Measurements from ENCODE around the gene DPAGT1. TPM values are rescaled to one million over a fixed set of nuclear protein-coding genes. Genes with fewer than 3 reads are reported as not detected.

Gene DPAGT1
- total RNA-seq, 1 experiment from 2014 or later = 45.1 TPM

- ATAC-seq (no peak), DNase-seq (ENCODE audit: low read depth, low spot score) (no peak)
- no TSS peak for BruUV-seq (replicated peaks)
- H3K9me2 ChIP-seq (ENCODE audit: insufficient read depth) = no peaks in the 10 kb centered on the region
- H3K9me3 ChIP-seq (ENCODE audit: control insufficient read depth in 1 of 2, insufficient read depth in 1 of 2, low read depth in 1 of 2, low read length in 2 of 2) = no peaks in the 10 kb centered on the region
- no peaks in the 10 kb centered on the region for H4K20me1 ChIP-seq (ENCODE audit: insufficient read depth)
- peaks cover 4 to 19% of the 10 kb centered on the region in 2 experiments; a peak in 3 of 4 replicates for H3K4me1 ChIP-seq (ENCODE audit: control insufficient read depth in 1 of 2, insufficient read depth in 2 of 2, low read length in 2 of 2)
- no peaks in the 10 kb centered on the region for H3K27me3 ChIP-seq (ENCODE audit: insufficient read depth, low read length)
- H3K4me3 ChIP-seq (replicated peaks in 1 of 2; ENCODE audit: low read depth in 1 of 2, low read length in 2 of 2) = no peak overlapping the region
- intact Hi-C loops (cut with micrococcal nuclease) = no loop called here
- H3K4me2 ChIP-seq (ENCODE audit: low read length) = no peak overlapping the region
- H3K36me3 ChIP-seq (ENCODE audit: control insufficient read depth in 1 of 2, insufficient read depth in 2 of 2, low read length in 2 of 2) = peaks cover 11 to 14% of the 10 kb centered on the region in 2 experiments; a peak in 2 of 4 replicates
- TF ChIP-seq SIN3A (IDR thresholded peaks at IDR 0.05; ENCODE audit: low read depth) = no peak
- TF ChIP-seq POLR2AphosphoS5 (IDR thresholded peaks at IDR 0.05; ENCODE audit: low read depth, low read length) = no peak
- no peak for TF ChIP-seq RAD21 (IDR thresholded peaks at IDR 0.05; ENCODE audit: low read depth)
- no peak for TF ChIP-seq ZNF274 (IDR thresholded peaks at IDR 0.05; ENCODE audit: low read depth, low read length)
- no peak for TF ChIP-seq POLR2A (IDR thresholded peaks at IDR 0.05; ENCODE audit: borderline replicate concordance, extremely low read depth, insufficient read depth, insufficient read length)
- TF ChIP-seq MAX (IDR thresholded peaks at IDR 0.05) = no peak
- no peak for TF ChIP-seq CEBPB (IDR thresholded peaks at IDR 0.05; ENCODE audit: low read depth)
- TF ChIP-seq SRF (IDR thresholded peaks at IDR 0.05; ENCODE audit: low read depth) = no peak
- no peak for TF ChIP-seq ATF3 (IDR thresholded peaks at IDR 0.05)
- TF ChIP-seq CBX3 (IDR thresholded peaks at IDR 0.05; ENCODE audit: low read depth) = no peak
- no peak for TF ChIP-seq FOSL1 (IDR thresholded peaks at IDR 0.05; ENCODE audit: low read depth)
- no peak for TF ChIP-seq EZH2 (IDR thresholded peaks at IDR 0.05)
- TF ChIP-seq JUND (IDR thresholded peaks at IDR 0.05) = no peak
- no peak for TF ChIP-seq REST (IDR thresholded peaks at IDR 0.05; ENCODE audit: low read depth)
- TF ChIP-seq EZH2phosphoT487 (IDR thresholded peaks at IDR 0.05; ENCODE audit: borderline replicate concordance) = no peak
- no peak for TF ChIP-seq YY1 (IDR thresholded peaks at IDR 0.05; ENCODE audit: extremely low read depth, insufficient replicate concordance, low read depth, low read length)
- no peak for TF ChIP-seq ZFX (IDR thresholded peaks at IDR 0.05)
- no peak for TF ChIP-seq EGR1 (IDR thresholded peaks at IDR 0.05; ENCODE audit: low read depth)
- ChIA-PET POLR2A (no interaction called here), CTCF (no interaction called here), RAD21 (ENCODE audit: low non-redundant PET in 1 of 2, low total read pairs in 2 of 2, uncharacterized antibody in 2 of 2, unreplicated experiment in 2 of 2) (no interaction called here)
- H2AFZ ChIP-seq (ENCODE audit: low read depth, low read length, poor library complexity, severe bottlenecking) = no peak overlapping the region
- peaks cover 6% of the 10 kb centered on the region for H3K79me2 ChIP-seq (ENCODE audit: insufficient read depth, low read length)
- H3K9ac ChIP-seq (ENCODE audit: low read length) = no peak overlapping the region
- no peak overlapping the region for H3K27ac ChIP-seq (ENCODE audit: low read depth, low read length)
Observed at GRCh38 chr11:119117004-119117706, 15.5 kb upstream of the DPAGT1 start.
